GM23248 (cell line): ENCODE results near the gene DGKG.

Experiments
- EZH2 ChIP-seq: fragments of 200-600 bp; sonication (generic); IDR thresholded peaks from 2 replicates; pipeline ENCODE4 v1.6.1; 2018; ENCODE audit warnings: antibody characterized with exemption, mild to moderate bottlenecking; ENCODE audit not compliant: insufficient read depth, poor library complexity, severe bottlenecking
- EZH2phosphoT487 ChIP-seq: fragments of 200-600 bp; sonication (generic); IDR thresholded peaks from 2 replicates; pipeline ENCODE4 v1.6.1; 2018; ENCODE audit warnings: antibody characterized with exemption, moderate library complexity, mild to moderate bottlenecking, low read depth; ENCODE audit not compliant: insufficient read depth

- TF ChIP-seq EZH2 (no peak), EZH2phosphoT487 (no peak)
Measured at GRCh38 chr3:186298876-186299275, 63.2 kb downstream of the DGKG start.
